Muscle layer of colon (tissue), 2 donors: Measurements from ENCODE around the gene MYL3.
"Not testable (repeated sequence)": the region's sequence is repeated elsewhere in the genome, so short reads cannot be mapped to it uniquely, and the experiment has no call there.

Experiments
- H3K27ac ChIP-seq: one replicate; pipeline ENCODE4 v1.7.0; 2013; ENCODE audit warnings: low read depth, mild to moderate bottlenecking, low read length, moderate library complexity
- H3K27me3 ChIP-seq, 2 donors: one replicate each; pipeline ENCODE4 v1.7.0; 2013; ENCODE audit warnings: low read length in 2 of 2, mild to moderate bottlenecking in 2 of 2; ENCODE audit not compliant: insufficient read depth in 2 of 2, control insufficient read depth in 1 of 2
- H3K36me3 ChIP-seq: one replicate; pipeline ENCODE4 v1.7.0; 2013; ENCODE audit warnings: mild to moderate bottlenecking, low read length; ENCODE audit not compliant: insufficient read depth
- H3K4me1 ChIP-seq: one replicate; pipeline ENCODE4 v1.7.0; 2013; ENCODE audit warnings: mild to moderate bottlenecking, low read length; ENCODE audit not compliant: insufficient read depth
- H3K4me3 ChIP-seq, 2 donors: one replicate each; pipeline ENCODE4 v1.7.0; 2013; ENCODE audit warnings: low read length in 2 of 2, low read depth in 1 of 2, mild to moderate bottlenecking in 1 of 2, moderate library complexity in 1 of 2
- H3K9ac ChIP-seq: one replicate; pipeline ENCODE4 v1.7.0; 2013; ENCODE audit warnings: low read length
- H3K9me3 ChIP-seq: one replicate; pipeline ENCODE4 v1.7.0; 2013; ENCODE audit warnings: mild to moderate bottlenecking, low read length
- donor health status: abdominal sarcoma.
- donor health status: Adenocarcinoma of cecum.

MYL3 gene

DNA sequence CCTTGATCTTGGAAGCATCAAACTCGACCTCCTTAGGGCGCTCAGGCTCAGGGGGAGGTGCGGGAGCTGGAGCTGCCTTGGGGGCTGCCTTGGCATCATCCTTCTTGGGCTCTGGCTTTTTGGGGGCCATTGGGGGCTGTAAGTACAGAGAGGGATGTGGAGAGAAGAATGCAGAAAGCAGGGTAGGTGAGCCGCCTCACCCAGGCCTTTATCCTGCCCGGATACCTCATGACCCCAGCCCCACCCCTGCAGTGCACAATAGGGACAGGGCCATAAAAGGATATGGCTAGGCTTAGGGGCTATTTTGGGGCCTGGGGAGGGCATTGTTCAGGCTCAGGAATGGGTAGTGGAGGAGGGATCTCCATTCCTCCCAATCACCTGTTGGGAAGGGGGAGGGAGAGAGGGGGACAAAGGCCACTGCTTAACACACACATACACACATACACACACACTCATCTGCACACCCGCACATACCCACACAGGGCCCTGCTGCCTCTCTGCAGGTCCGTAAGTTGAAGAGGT is at the start of gene MYL3:
Gene MYL3, minus strand, starts transcription at position 184 of the 522 bp plus-strand sequence. Its CDS starts 54 bp downstream, at position 130.
- Histone ChIP-seq H3K4me3 (no peak within 1 kb of the TSS), H3K4me1 (peaks cover 17% of the 10 kb centered on the region), H3K9me3 (no peaks in the 10 kb centered on the region), H3K27ac (no peak within 1 kb of the TSS), H3K9ac (no peak within 1 kb of the TSS), H3K36me3 (no peaks in the 10 kb centered on the region), H3K27me3 (no peaks in the 10 kb centered on the region)

DNA sequence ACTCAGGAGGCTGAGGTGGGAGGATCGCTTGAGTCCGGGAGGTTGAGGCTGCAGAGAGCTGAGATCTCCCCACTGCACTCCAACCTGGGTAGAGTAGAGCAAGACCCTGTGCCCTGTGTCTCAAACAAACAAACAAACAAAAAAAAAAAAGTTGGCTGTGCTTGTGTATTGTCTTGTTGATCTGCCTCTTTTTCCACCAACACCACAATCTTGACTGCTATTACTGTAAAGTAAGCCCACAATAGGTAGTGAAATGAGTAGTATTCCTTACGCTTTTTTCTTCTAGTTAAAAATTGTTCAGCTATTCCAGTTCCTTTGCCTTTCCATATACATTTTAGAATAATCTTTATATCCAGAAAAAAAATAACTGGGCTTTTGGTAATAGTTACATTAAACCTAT is 49.7 kb upstream of the MYL3 start:
- Histone ChIP-seq H3K36me3 (peaks cover 7% of the 10 kb centered on the region), H3K4me1 (peaks cover 14% of the 10 kb centered on the region), H3K4me3 (no peak overlapping the region), H3K27ac (no peak overlapping the region), H3K9me3 (no peaks in the 10 kb centered on the region), H3K27me3 (no peaks in the 10 kb centered on the region), H3K9ac (no peak overlapping the region)

DNA sequence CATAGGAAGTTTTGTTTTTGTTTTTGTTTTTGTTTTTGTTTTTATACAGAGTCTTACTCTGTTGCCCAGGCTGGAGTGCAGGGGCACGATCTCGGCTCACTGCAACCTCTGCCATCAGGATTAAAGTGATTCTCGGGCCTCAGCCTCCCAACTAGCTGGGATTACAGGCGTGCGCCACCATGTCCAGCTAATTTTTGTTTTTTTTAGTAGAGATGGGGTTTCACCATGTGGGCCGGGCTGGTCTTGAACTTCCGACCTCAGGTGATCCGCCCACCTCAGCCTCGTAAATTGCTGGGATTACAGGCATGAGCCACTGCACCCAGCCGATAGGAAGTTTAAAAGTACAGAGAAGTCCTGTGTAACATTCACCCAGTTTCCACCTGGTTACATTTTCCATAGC is 47.7 kb upstream of the MYL3 start:
- H3K27me3 ChIP-seq, H3K27ac ChIP-seq, H3K36me3 ChIP-seq, H3K4me3 ChIP-seq, H3K9ac ChIP-seq, H3K9me3 ChIP-seq: not testable (repeated sequence)
- peaks cover 14% of the 10 kb centered on the region for H3K4me1 ChIP-seq

DNA sequence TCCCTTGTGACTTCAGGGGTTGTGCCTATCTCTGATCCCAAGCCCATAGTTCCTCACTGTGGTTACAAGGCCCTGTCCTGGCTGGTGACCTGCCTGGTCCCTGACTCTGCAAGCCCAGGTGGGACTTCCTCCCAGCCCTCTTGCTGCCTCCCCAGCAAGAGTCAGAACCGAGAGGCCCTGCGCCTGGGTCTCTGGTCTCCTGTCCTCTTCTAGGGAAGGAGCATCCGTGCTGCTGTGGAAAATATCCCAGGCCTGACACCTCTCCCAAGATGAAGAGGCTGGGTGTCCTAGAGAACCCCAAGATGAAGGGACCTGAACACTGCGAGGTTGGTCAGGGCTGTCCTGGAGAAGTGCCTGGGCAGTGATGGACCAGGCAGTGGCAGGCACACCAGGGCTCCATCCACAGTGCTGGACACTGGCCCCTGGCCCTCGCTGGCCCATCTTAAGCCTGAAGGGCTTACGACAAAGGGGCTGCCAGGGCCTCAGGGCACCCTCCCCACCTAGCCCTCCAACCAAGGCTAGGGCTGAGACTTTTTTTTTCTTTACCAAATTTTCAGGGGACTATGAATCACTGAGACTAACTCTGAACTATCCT is 47.0 kb upstream of the MYL3 start:
- no peaks in the 10 kb centered on the region for H3K9me3 ChIP-seq
- H3K36me3 ChIP-seq = no peaks in the 10 kb centered on the region
- H3K27me3 ChIP-seq = peaks cover 0 to 10% of the 10 kb centered on the region in 2 donors
- peaks cover 14% of the 10 kb centered on the region for H3K4me1 ChIP-seq
- no peak overlapping the region for H3K9ac ChIP-seq
- H3K4me3 ChIP-seq = no peak overlapping the region
- no peak overlapping the region for H3K27ac ChIP-seq

- H3K9me3 ChIP-seq = no peaks in the 10 kb centered on the region
- H3K27ac ChIP-seq = no peak overlapping the region
- peaks cover 0 to 12% of the 10 kb centered on the region in 2 donors for H3K27me3 ChIP-seq
- H3K36me3 ChIP-seq = no peaks in the 10 kb centered on the region
- peak overlapping the region in 1 of 2 donors; percentile 22 for H3K4me3 ChIP-seq
- no peak overlapping the region for H3K9ac ChIP-seq
- H3K4me1 ChIP-seq = peaks cover 14% of the 10 kb centered on the region
Measured at GRCh38 chr3:46909535-46910161, 46.4 kb upstream of the MYL3 start.

GRCh38 chr3:46908986-46909534 is 45.8 kb upstream of the MYL3 start:
- H3K9ac ChIP-seq = no peak overlapping the region
- peaks cover 0 to 12% of the 10 kb centered on the region in 2 donors for H3K27me3 ChIP-seq
- no peak overlapping the region for H3K27ac ChIP-seq
- H3K36me3 ChIP-seq = no peaks in the 10 kb centered on the region
- no peaks in the 10 kb centered on the region for H3K9me3 ChIP-seq
- H3K4me3 ChIP-seq = peak overlapping the region in 1 of 2 donors; percentile 22
- H3K4me1 ChIP-seq = peaks cover 14% of the 10 kb centered on the region

GRCh38 chr3:46908294-46908985 is 45.2 kb upstream of the MYL3 start:
- no peaks in the 10 kb centered on the region for H3K9me3 ChIP-seq
- H3K27ac ChIP-seq = no peak overlapping the region
- peaks cover 14% of the 10 kb centered on the region for H3K4me1 ChIP-seq
- no peak overlapping the region for H3K4me3 ChIP-seq
- H3K27me3 ChIP-seq = peaks cover 0 to 12% of the 10 kb centered on the region in 2 donors
- H3K36me3 ChIP-seq = no peaks in the 10 kb centered on the region
- H3K9ac ChIP-seq = no peak overlapping the region

GRCh38 chr3:46907960-46908293 is 44.7 kb upstream of the MYL3 start:
- peaks cover 14% of the 10 kb centered on the region for H3K4me1 ChIP-seq
- H3K9me3 ChIP-seq = no peaks in the 10 kb centered on the region
- H3K27me3 ChIP-seq = peaks cover 0 to 12% of the 10 kb centered on the region in 2 donors
- H3K27ac ChIP-seq = no peak overlapping the region
- no peak overlapping the region for H3K4me3 ChIP-seq
- no peaks in the 10 kb centered on the region for H3K36me3 ChIP-seq
- no peak overlapping the region for H3K9ac ChIP-seq

- no peaks in the 10 kb centered on the region for H3K9me3 ChIP-seq
- H3K27me3 ChIP-seq = peaks cover 0 to 12% of the 10 kb centered on the region in 2 donors
- H3K4me1 ChIP-seq = peaks cover 14% of the 10 kb centered on the region
- no peak overlapping the region for H3K4me3 ChIP-seq
- H3K36me3 ChIP-seq = no peaks in the 10 kb centered on the region
- no peak overlapping the region for H3K27ac ChIP-seq
- H3K9ac ChIP-seq = no peak overlapping the region
Measured at GRCh38 chr3:46907271-46907670, 44.0 kb upstream of the MYL3 start.

GRCh38 chr3:46906471-46907058 is 43.3 kb upstream of the MYL3 start:
- H3K27ac ChIP-seq = no peak overlapping the region
- peaks cover 14% of the 10 kb centered on the region for H3K4me1 ChIP-seq
- no peak overlapping the region for H3K9ac ChIP-seq
- H3K27me3 ChIP-seq = peaks cover 0 to 12% of the 10 kb centered on the region in 2 donors
- no peak overlapping the region for H3K4me3 ChIP-seq
- no peaks in the 10 kb centered on the region for H3K36me3 ChIP-seq
- H3K9me3 ChIP-seq = no peaks in the 10 kb centered on the region
